Posterior vena cava (tissue), 2 donors: ENCODE results near the gene CPSF7. TPM values are rescaled to one million over a fixed set of nuclear protein-coding genes. Genes with fewer than 3 reads are reported as not detected.
A peak's percentile ranks its signal among the peaks of the same experiment; 100 is the strongest.
"Not testable (repeated sequence)": the region's sequence is repeated elsewhere in the genome, so short reads cannot be mapped to it uniquely, and the experiment has no call there.

Experiments
- DNase-seq: peaks from one replicate; pipeline ENCODE4 v3.0.0-alpha.2; 2020; ENCODE audit warnings: low spot score
- intact Hi-C, 2 donors: fragments of 100-400 bp; cut with DNase I; formaldehyde crosslinking; loops; one replicate each; pipeline versions ENCODE4 v1.14.1 to v1.14.2; 2022 to 2023
- total RNA-seq, 2 donors: library from RNA; stranded (reverse); fragmentation: NEBNext Ultra II Directional; extraction: Animal tissue kit (Norgen Biotek cat#: 25700); gene quantifications; one replicate each; pipeline ENCODE4 v1.2.1, GENCODE V29; 2021
- donor health status: DM: yes; HTN: yes; CAD: no.
- donor health status: DM: yes; HTN: yes; CAD: no.

Gene CPSF7
- total RNA-seq, 2 donors from 2014 or later, result 51.5 to 52.0 TPM

- no peak for DNase-seq
- intact Hi-C loops, result no loop called here
These were observed 25.7 kb downstream of the CPSF7 start for GRCh38 chr11:61404103-61404502.

- DNase-seq, result no peak
- intact Hi-C loops, result no loop called here
These were observed 26.1 kb downstream of the CPSF7 start for GRCh38 chr11:61403658-61404057.

GRCh38 chr11:61401573-61401972, 28.2 kb downstream of the CPSF7 start:
- intact Hi-C loops, result no loop called here

GRCh38 chr11:61401173-61401572, 28.6 kb downstream of the CPSF7 start:
- intact Hi-C loops, result no loop called here

More at GRCh38 chr11:61401573-61401972, 28.2 kb downstream of the CPSF7 start:
- DNase-seq, result no peak

GRCh38 chr11:61392981-61393595, 36.7 kb downstream of the CPSF7 start:
- intact Hi-C loops, result no loop called here
- no peak for DNase-seq

More at GRCh38 chr11:61401173-61401572, 28.6 kb downstream of the CPSF7 start:
- DNase-seq, result no peak

GRCh38 chr11:61390161-61390560, 39.6 kb downstream of the CPSF7 start:
- intact Hi-C loops, result no loop called here

GRCh38 chr11:61384271-61385242, 45.2 kb downstream of the CPSF7 start:
- intact Hi-C loops, result loop anchor here (2.0 kb wide), 2 partner anchors 46 to 48 kb away; no protein-coding TSS in a partner anchor
- no peak for DNase-seq

More at GRCh38 chr11:61390161-61390560, 39.6 kb downstream of the CPSF7 start:
- DNase-seq, result no peak

- intact Hi-C loops, result loop anchor here (2.0 kb wide), 2 partner anchors 45 to 47 kb away; no protein-coding TSS in a partner anchor
- not testable (repeated sequence) for DNase-seq
These were observed 45.9 kb downstream of the CPSF7 start for GRCh38 chr11:61383859-61384258.

- intact Hi-C loops, result no loop called here
- no peak for DNase-seq
These were observed 48.9 kb downstream of the CPSF7 start for GRCh38 chr11:61380884-61381283.

- intact Hi-C loops, result no loop called here
- no peak for DNase-seq
These were observed 51.0 kb downstream of the CPSF7 start for GRCh38 chr11:61378713-61379313.

GRCh38 chr11:61377461-61378160, 52.2 kb downstream of the CPSF7 start:
- no peak for DNase-seq
- intact Hi-C loops, result no loop called here

GRCh38 chr11:61375761-61376108, 54.0 kb downstream of the CPSF7 start:
- intact Hi-C loops, result no loop called here
- peak; percentile 34 for DNase-seq

GRCh38 chr11:61372659-61373420, 56.9 kb downstream of the CPSF7 start:
- peak; percentile 5 for DNase-seq
- intact Hi-C loops, result no loop called here

GRCh38 chr11:61370349-61371005, 59.3 kb downstream of the CPSF7 start:
- intact Hi-C loops, result no loop called here
- peak; percentile 41 for DNase-seq

GRCh38 chr11:61369372-61370348, 60.1 kb downstream of the CPSF7 start:
- peak; percentile 87 for DNase-seq
- intact Hi-C loops, result no loop called here

- intact Hi-C loops, result no loop called here
- peak; percentile 17 for DNase-seq
These were observed 61.1 kb downstream of the CPSF7 start for GRCh38 chr11:61368646-61369045.

GRCh38 chr11:61367406-61367805, 62.4 kb downstream of the CPSF7 start:
- DNase-seq, result peak; percentile 5

More at GRCh38 chr11:61367406-61367805, 62.4 kb downstream of the CPSF7 start:
- intact Hi-C loops, result no loop called here
